ENCODE results near the gene ROBO1. TPM values are rescaled to one million over a fixed set of nuclear protein-coding genes. Genes with fewer than 3 reads are reported as not detected.

The ROBO1 gene
- total and polyA plus RNA-seq, 2 of the 13 experiments (the other 11 are each of a cell fraction or from before 2014, with no cell fraction given): 52.2 to 71.0 TPM

DNA sequence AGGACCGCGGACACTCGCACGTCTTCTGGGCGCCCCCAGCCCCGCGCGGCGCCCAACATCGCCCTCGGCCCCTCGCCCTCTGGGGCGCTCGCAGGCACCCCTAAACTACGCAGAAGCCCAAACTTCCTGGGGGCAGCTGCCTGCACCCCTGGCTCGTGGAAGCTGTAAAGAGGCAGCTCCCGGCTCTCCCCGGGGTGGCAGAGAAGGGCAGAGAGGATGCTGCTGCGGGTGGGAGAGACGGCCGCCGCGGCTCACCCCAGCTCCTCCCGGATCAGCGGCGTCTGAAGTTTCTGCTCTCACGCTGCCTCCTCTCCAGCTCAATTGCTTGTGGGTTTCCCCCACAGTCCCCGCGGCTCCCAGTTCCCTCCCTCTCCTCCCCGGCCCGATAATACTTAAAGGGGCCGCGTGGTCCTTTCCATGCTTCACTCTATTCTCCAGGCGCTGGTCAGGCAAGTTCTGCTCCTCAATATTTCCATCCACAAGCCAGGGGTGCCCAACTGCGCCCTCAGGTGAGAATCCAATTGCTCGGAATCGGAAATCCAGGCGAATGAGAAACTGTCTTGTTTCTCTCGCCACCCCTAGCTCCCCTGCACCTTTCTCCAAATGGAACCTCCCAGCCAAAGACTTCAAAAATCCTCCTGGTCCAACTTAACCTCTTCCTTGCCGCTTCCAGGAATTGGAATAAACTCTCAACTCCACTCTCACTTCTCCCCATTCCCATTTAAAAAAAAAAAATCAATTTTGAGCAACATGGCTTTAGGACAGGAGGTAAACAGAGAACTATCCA is 748.5 kb downstream of the ROBO1 start (continued):
- TF ChIP-seq, protein P1, sequence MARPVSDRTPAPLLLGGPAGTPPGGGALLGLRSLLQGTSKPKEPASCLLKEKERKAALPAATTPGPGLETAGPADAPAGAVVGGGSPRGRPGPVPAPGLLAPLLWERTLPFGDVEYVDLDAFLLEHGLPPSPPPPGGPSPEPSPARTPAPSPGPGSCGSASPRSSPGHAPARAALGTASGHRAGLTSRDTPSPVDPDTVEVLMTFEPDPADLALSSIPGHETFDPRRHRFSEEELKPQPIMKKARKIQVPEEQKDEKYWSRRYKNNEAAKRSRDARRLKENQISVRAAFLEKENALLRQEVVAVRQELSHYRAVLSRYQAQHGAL (CRISPR knock-in tag; IDR thresholded peaks at IDR 0.05; ENCODE audit: not compliant biosample characterization): no peak
- TF ChIP-seq MYNN (CRISPR knock-in tag; IDR thresholded peaks at IDR 0.05; ENCODE audit: low read depth): no peak
- TF ChIP-seq ZNF747 (CRISPR knock-in tag; IDR thresholded peaks at IDR 0.05; ENCODE audit: borderline replicate concordance): 0 out of 2 replicates have a peak, but pooled peaks have one; percentile 9
- no peak for TF ChIP-seq TMF1 (CRISPR knock-in tag; IDR thresholded peaks at IDR 0.05; ENCODE audit: low read depth)
- no peak for TF ChIP-seq CBFB (CRISPR knock-in tag; IDR thresholded peaks at IDR 0.05)
- TF ChIP-seq PHB2 (IDR thresholded peaks at IDR 0.05; ENCODE audit: partially characterized antibody): no peak
- peak in 1 of 2 experiments; percentile 3; a peak in 1 of 4 replicates for TF ChIP-seq EP300 (IDR thresholded peaks at IDR 0.05; ENCODE audit: low read depth in 2 of 2, low read length in 2 of 2)
- TF ChIP-seq EP300 (CRISPR knock-in tag; IDR thresholded peaks at IDR 0.05; ENCODE audit: borderline replicate concordance): no peak
- TF ChIP-seq, protein P2, sequence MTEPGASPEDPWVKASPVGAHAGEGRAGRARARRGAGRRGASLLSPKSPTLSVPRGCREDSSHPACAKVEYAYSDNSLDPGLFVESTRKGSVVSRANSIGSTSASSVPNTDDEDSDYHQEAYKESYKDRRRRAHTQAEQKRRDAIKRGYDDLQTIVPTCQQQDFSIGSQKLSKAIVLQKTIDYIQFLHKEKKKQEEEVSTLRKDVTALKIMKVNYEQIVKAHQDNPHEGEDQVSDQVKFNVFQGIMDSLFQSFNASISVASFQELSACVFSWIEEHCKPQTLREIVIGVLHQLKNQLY (CRISPR knock-in tag; IDR thresholded peaks at IDR 0.05): peak; percentile 44; the same call in 1 of the 2 replicates
- TF ChIP-seq ZNF644 (CRISPR knock-in tag; IDR thresholded peaks at IDR 0.05; ENCODE audit: low read depth): peak; percentile 57; the same call in 1 of the 2 replicates
- TF ChIP-seq SMARCC2 (IDR thresholded peaks at IDR 0.05): no peak
- no peak for TF ChIP-seq TCF12 (IDR thresholded peaks at IDR 0.05)
- no peak for TF ChIP-seq TCF12 (CRISPR knock-in tag; IDR thresholded peaks at IDR 0.05)
- TF ChIP-seq PHF21A (CRISPR knock-in tag; IDR thresholded peaks at IDR 0.05): peak; percentile 78
- no peak for TF ChIP-seq ZNF124 (CRISPR knock-in tag; IDR thresholded peaks at IDR 0.05)
- TF ChIP-seq TRIM24 (CRISPR knock-in tag; IDR thresholded peaks at IDR 0.05): no peak
- TF ChIP-seq ZNF672 (CRISPR knock-in tag; IDR thresholded peaks at IDR 0.05): no peak
- no peak for TF ChIP-seq HDAC2 (CRISPR knock-in tag; IDR thresholded peaks at IDR 0.05)
- TF ChIP-seq HCFC1 (IDR thresholded peaks at IDR 0.05; ENCODE audit: low read depth, low read length): no peak
- no peak; the same call in 1 of the 2 replicates for TF ChIP-seq FOXP4 (CRISPR knock-in tag; IDR thresholded peaks at IDR 0.05)
- no peak for TF ChIP-seq ZNF484 (CRISPR knock-in tag; IDR thresholded peaks at IDR 0.05; ENCODE audit: borderline replicate concordance, low read depth)
